HG03439 (cell line): ENCODE measurements around the gene ST6GALNAC4.

Experiments
- ATAC-seq: cut with Tn5 transposase; IDR thresholded peaks from one replicate; pipeline ENCODE4 v1.9.1; 2021; ENCODE audit warnings: mild to moderate bottlenecking, moderate library complexity; ENCODE audit not compliant: unreplicated experiment

ST6GALNAC4 gene

DNA sequence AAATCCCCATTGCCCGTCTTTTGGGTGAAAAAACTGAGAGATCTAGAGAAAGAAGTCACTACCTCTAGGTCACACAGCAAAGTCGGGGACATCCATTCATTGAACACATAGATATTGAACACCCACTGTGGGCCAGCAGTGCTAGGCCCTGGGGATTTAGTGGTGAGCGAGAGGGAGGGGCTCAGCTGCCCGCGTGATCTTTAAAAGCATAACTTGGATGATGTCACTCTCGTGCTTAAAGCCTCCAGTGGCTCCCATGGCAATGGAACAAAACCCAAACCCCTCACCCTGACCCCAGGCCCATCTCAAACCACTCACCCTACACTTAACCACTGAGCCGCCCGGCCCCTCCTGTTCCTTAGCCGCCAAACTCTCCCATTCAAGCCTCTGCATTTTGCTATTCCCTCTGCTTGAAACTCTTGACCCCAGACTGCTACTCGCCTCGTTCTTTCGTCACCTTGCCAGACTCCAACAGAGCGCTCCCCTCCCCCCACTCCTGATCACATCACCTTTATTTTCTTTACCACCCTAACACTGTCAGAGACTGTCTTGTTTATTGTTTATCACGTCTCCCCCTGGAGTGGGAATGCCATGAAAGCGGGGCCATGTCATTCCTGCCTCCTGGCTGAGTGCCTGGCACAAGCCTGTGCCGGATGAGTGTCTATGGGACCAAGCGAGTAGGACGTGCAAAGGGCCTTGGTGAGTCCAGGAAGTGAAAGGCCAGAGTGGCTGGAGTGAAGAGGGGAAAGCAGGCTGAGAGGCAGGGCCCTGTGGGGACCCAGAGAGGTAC lies 14.4 kb upstream of the ST6GALNAC4 start:
- peak; percentile 21 for ATAC-seq

DNA sequence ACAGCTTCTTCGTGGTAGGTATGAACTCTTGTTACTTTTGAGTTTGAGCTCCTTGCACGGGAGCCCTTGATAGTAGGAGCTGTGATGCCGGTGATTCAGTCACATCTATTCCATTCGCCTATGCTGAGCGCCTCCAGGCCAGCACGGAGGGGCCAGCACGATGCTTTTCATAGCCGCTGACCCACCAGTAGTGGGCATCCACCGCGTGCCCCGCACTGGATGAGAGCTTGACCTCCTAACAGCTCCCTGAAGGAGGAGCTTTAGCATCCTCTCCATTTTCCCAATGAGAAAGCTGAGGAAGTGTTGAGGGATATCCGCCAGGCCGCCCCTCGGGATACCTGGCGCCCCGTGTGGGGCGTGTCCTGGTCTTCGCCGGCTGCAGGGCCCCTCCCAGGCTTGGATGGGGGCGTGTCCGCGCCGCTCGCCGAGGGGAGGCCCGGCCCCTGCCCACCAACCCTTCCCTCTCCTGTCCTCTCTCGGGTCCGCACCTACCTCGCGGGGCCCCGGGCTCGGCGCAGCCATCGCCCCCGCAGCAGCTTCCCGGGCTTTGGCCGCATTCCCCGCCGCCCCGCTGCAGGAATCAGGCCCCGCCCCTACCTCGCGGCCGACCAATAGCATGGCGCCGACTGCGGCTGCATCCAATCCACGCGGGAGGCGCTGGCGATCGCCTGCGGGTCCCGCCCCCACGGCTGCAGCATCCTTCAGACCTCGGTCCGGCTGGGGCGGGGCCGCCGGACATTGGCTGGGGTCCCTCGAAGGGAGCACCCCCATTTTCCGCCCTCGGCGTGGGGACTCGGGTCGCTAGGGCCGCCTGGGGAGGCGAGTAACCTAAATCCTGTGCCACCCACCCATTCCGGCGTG lies 13.6 kb upstream of the ST6GALNAC4 start, which contains the start of gene PIP5KL1:
TSS of gene PIP5KL1 (minus strand) at position 547 of the 861 bp plus-strand sequence. CDS start at position 522, 25 bp downstream.
- ATAC-seq: peak; percentile 65

DNA sequence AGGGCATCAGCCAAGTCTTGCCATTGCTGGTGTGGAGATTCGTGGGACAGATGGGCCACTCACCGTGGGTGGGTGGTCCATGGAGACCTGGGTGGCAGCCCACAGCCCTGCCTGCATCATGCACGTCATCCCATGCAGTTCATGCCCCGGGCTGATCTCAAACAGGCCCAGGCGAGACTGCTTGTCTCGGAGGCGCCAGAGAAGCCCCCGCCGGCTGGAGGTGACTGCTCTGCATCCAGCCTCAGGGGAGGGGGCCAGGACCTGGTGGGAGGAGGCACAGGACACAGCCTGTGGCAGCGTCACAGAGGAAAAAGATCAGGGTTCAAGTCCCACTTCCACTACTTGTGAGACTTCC lies 12.8 kb upstream of the ST6GALNAC4 start:
- no peak for ATAC-seq

DNA sequence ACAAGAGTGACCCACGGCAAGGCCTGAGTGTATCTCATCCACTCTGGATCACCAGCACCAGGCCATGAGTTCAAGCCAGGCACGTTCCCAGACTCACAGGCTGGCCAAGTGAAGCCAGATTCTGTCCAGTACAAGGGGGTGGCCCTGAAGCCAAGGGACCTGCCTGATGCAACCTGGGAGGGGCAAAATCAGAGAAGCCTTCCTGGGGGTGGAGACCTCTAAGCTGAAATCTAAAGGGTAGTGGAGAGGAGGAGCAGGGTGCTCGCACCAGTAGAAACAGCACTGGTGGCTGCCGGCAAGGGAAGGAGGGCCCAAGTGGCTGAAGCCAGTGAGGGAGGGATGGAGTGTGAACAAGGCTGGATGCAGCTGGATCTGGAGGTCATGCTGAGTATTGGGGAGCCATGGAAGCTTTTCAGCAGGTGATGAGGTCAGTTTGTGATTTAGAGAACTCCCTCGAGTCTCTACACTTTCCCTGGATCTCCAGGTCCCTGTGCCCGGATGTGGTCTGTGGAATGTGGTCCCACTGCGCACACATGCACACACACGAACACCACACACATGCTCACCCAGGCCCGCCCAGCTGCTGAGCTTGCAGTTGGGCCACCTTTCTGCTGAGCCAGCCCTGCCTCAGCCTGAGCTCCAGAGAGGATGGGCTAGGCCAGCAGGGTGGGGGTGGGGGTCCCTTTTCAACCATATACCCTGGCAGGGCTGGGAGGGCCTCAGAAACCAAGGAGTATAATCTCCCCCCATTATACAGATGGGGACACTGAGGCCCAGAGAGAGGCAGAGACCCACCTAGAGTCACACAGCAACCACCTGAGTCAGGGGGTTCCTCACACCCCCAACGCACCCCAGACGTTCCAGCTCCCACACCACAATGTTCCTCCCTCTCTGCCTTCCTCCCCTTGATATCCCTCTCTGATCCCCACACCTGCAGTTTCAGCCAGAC lies 12.1 kb upstream of the ST6GALNAC4 start:
- ATAC-seq: no peak

DNA sequence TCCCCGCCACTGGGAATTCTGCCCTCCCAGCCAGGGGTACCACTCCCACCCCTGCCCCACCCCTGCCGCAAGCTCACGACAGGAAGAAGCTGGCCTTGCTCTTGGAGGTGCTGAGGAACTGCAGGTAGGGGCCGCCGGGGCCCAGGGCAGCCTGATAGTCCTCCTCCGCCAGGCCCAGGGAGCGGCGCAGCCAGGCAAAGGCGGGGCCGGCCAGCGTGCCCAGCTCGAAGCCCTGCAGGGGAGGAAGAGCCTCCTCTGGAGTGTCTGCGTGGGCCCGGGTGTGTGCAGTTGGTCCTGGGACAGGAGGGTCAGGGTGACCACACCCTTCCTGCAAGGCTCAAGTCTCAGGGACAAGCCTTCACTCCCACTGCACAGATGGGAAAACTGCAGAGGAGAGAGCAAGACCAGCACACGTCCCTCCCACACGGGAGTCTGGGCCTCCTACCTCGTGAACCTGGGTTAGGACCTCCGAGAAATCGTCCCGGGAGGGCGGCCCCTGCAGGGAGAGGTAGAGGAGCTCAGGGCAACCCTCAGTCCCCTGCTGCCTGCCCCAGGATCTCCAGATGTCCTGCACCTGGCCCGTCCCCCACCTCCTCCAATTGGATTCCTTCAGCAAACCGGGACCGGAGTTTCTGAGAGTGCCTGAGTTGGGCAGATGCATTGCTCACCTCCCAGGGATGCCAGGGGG lies 11.3 kb upstream of the ST6GALNAC4 start:
- no peak for ATAC-seq

DNA sequence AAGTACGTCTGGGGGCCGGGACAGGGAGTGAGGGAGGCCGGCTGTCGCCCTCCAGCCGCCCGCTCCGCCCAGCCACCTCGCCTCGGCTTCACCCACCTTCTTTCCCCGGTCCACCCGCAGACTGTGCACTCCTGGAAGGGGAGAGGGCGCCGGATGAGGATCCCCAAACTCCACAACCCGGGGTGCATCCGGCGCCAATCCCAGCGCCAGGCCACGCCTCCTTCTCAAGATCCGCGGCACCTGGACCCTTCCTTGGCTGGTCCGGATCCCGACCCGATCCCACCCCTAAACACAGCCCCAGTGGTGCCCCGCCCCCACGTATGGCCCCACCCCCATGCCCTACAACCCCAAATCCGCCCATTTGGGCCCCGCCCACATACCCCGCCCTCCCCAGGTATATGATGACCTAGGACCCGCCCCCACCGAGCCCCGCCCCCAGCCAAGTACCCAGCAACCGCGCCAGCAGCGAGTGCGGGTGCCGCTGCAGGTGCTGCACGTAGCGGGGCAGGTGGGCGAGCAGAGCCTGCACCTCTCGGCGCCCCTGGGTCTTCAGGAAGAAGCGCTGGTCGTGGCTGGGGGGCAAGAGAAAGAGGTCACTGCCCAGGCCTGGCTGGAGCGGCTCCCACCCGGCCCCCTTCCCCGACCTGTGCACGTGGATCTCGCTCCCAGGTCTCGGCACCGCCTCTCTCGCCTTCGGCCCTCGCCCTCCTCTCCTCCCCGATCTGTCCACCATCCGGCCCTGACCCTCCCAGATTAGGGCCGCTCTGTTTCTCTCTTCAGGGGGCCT lies 10.6 kb upstream of the ST6GALNAC4 start:
- no peak for ATAC-seq

DNA sequence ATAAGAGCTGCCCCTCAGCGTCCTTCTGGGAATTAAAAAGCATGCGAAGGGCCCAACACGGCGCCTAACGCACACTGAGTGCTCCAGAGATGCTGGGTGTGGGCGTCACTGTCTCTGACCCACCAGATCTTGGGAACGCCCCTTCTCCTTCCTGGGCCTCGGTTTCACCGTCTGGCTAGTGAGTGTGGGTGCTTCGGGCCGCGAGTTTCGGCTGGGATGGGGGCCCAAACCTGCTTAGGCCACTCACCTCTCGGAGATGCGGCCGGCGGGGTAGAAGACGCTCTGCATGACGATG lies 10.0 kb upstream of the ST6GALNAC4 start:
- no peak for ATAC-seq

DNA sequence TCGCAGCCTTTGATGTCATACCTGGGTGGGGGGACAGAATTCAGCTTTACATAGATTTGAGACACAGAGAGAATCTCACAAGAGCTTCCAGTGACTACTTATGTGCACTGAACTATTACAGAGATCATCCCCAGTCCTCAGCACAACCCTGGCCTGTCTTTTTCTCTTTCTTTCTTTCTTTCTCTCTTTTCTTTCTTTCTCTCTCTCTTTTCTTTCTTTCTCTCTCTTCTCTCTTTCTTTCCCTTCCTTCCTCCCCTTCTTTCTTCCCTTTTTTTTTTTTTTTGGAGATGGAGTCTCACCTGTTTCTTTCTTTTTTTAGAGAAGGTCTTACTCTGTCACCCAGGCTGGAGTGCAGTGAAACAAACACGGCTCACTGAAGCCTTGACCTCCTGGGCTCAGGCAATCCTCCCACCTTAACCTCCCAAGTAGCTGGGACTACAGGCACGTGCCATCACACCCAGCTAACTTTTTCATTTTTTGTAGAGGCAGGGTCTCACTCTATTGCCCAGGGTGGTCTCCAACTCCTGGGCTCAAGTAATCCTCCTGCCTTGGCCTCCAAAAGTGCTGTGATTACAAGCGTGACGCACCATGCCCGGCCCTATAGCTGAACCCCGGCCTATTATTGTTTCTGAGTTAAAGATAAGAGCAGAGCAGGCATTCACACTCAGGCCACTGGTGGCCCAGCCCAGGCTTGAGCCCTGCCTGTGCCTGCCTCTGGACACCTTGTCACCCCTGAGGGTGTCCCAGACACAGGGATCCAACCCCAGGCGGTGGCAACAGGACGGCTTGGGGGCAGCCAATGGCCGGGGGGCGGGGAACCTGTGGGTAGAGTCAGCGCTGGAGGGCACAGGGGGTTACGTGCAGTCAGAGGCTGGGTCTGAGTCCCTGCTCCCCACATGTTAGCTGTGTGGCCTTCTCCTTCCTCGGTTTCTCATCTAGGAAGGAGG lies 9.4 kb upstream of the ST6GALNAC4 start:
- ATAC-seq: no peak

DNA sequence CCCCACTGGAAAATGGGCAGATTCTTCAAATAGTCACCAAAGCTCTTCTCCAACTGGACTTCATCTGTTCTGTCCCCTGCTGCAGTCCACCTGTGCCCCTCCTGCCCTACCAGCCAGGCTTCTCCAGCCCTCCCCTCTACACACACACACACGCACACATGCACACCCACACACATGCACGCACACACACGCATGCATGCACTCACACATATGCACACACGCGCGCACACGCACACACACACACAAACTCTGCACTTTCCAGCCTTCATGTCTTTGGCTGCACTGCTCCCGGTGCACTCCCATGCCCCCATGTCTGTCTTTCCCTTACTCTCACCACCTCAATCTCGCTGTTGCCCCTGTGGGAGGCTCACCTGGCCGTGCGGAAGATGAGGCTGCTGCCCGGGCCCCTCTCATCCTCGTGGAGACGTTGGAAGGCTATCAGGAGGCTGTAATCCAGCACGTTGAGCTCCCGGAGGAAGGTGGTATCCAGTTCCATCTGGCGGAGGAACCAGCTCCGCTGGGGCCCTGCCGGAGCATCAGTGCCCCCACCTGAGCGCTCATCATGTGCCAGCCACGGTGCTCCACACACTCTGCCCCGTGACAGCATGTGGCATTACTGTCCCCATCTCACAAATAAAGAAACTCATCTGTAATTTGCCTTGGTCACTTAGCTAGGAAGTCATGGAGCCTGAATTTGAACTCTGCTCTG lies 8.0 kb upstream of the ST6GALNAC4 start:
- ATAC-seq: no peak

DNA sequence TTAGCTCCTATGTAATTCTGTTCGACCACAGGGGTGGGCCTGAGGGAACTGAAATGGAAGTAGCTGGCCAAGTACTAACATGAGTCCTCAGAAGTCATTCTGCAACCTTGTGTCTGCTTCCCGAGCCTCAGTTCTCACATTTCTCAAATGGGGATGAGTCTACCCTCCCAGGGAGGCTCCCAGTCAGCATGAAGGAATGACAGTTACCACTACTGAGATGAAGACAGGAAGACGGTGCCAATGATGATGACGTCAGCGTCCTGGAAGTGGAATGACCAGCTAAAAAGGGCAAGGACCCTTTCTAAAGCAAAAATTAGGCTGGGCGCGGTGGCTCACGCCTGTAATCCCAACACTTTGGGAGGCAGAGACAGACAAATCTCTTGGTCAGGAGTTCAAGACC lies 6.9 kb upstream of the ST6GALNAC4 start:
- no peak for ATAC-seq

DNA sequence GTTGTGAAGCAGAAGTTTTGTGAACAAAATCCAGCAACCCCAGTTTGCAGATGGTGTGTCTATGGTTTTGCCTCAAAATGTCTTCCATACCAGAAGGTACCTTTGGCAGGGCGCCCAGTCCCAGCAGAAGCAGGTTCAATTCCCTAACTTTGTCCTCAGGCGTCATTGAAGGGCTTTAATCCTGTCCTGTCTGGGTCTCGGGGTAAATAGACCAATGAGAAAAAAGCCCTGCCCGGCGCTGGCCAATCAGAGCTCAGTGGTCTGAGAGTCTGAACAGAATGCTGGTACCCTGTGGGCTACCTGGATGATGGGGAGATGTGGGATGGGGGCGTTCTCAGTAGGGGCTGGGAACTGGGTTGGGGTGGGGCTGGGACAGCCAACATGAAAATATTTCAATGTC lies 6.2 kb upstream of the ST6GALNAC4 start:
- no peak for ATAC-seq

DNA sequence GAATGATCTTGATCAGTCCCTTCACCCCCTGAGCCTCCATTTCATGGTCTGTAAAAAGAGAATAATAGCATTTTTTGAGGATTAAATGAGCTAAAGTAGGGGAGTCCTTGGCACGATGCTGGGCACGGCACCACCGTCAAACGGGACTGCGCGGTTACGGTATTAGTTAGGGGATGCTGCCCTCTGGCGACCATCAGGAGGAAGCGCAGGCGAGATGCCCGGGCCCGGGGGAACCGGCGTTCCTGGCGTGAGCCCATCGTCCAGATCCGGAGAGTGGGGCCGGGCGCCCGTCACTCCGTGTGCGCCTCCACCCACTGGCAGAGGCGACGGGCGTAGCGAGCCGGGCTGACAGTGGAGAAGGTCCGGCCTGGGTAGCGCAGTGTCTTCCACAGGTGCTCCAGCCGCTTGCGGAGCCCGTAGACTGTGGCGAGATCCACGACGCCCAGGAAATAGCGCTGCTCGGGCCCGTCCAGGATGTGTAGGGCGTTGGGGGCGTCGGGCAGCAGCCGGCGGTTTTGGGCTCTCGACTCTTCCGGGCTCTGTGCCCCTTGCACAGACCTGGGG lies 4.8 kb upstream of the ST6GALNAC4 start:
- peak; percentile 29 for ATAC-seq

DNA sequence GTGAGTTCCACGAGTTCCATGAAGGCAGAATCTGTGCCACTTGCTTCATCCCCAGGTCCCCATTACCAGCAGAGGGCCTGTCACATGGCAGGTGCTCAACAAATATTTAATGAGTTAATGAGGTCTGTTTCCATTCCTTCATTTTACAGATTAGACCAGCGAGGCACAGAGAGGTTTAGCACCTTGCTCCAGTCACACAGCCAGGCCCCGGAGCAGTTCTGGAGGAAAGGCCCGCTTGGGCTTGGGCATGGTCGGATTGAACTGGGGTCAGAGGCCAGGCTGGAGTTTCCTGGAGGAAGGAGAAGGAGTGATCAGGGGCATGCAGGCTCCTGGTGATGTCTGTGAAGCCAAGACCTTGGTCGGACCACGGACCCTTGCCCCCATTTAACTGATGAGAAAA lies 4.0 kb upstream of the ST6GALNAC4 start:
- ATAC-seq: no peak

DNA sequence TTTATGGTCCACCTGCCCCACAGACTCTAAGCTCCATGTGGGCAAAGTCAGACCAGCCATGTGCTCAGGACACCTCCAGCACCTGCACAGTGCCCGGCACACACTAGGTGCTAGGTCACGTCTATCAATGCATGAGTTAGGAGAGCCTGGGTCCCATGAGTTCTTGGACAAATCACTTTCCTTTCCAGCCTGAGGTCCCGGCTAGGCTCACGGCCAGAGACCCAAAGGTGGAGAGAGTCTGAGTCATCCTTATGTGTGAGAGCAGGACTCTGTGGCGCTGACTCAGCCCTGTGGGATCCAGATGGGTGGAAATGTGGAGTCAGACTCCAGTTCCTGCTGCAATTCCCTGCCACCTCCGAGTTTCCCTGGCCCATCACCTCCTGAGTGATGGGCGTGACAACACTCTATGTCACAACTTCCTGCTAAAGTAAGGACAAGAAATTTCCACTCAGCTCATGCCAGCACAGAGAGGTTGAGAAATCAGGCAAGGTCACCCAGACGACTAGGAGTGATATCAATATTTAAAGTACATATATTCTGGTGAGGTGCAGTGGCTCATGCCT lies 2.5 kb upstream of the ST6GALNAC4 start:
- no peak for ATAC-seq

DNA sequence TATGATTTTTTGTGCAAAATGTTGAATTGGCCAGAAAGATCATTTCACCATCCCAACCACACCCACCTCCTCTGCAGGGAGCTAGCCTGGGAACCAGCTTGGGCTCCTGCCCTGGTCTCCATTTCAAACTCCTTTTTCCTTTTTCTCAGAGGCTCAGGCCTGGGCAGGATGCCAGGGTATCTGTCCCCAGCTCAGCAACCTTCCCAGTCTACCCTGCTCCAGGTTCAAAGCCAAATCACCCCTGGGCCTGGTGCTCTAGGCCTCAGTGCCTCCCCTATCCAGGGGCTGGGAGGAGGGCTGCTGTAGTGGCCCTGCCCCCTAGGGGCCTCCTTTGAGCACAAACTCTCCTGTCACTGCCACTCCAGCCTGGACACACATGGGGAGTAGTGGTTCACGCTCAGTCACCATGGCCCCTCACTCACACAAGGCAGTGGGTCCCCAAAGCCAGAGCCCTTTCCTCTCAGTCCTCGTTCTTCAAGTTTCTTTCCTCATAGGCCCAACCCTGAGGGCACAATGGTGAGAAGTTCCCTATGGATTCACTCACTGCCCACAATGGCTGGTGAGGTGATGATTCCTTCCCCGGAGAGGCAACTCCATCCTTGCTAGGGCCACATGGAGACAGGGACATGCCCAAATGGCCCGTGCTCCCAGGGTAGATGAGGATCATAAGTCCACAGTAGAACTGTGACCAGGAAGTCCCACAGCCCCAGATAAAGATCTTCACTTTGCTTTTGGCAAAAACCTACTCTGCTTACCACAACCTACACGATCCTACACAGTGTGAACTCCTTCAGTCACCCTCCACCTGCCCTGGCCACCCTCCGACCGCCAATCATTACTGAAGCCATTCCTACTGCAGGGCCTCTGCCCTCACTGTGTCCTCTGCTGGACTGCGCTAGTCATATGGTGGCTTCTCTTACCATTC lies 1.6 kb upstream of the ST6GALNAC4 start:
- ATAC-seq: no peak

DNA sequence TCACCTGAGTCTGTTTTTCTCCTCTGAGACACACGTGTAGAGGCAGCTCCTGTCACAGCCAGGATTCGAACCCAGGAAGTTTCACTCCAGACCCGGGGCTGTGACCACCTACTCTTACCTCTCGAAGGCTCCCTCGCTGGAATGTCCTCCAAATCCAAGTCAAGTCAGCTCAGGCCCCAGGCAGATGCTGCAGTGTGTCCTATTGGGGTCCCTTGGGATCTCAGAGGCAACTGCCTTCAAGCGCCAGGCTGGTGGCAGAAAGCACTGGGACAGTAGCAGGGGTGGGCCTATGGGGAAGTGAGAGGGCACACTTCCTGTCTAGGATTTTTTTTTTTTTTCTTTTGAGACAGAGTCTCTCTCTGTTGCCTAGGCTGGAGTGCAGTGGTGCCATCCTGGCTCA lies 762 bp upstream of the ST6GALNAC4 start:
- ATAC-seq: no peak
